Thyroid gland (tissue), 4 donors: Measurements from ENCODE around the gene MRAS. TPM values are rescaled to one million over a fixed set of nuclear protein-coding genes. Genes with fewer than 3 reads are reported as not detected.

Experiments used
- DNase-seq, 2 donors: peaks; one replicate each; pipeline ENCODE4 v3.0.0-alpha.2; 2019
- H3K27ac ChIP-seq, 3 donors: fragments of 200-600 bp; sonication (generic); 1 replicate in 2 of 3; 2 replicates in 1 of 3; pipeline ENCODE4 v1.5.1; 2016 to 2019; ENCODE audit warnings: mild to moderate bottlenecking in 1 of 3, moderate library complexity in 1 of 3
- H3K27me3 ChIP-seq: fragments of 200-600 bp; sonication (generic); one replicate; pipeline ENCODE4 v1.5.1; 2019
- H3K36me3 ChIP-seq, 2 donors: fragments of 200-600 bp; sonication (generic); one replicate each; pipeline ENCODE4 v1.5.1; 2016 to 2019
- H3K4me1 ChIP-seq, 2 donors: fragments of 200-600 bp; sonication (generic); one replicate each; pipeline ENCODE4 v1.5.1; 2017 to 2019
- H3K4me3 ChIP-seq, 3 donors: fragments of 200-600 bp; sonication (generic); replicated peaks in 1 of 3; 1 replicate in 2 of 3; 2 replicates in 1 of 3; pipeline ENCODE4 v1.5.1; 2016; ENCODE audit warnings: mild to moderate bottlenecking in 1 of 3
- H3K9me3 ChIP-seq: fragments of 200-600 bp; sonication (generic); one replicate; pipeline ENCODE4 v1.5.1; 2017
- POLR2A ChIP-seq, 2 donors: fragments of 450-650 bp; IDR thresholded peaks; one replicate each; pipeline ENCODE4 v1.6.1; 2017; ENCODE audit warnings: antibody characterized with exemption in 2 of 2, mild to moderate bottlenecking in 2 of 2, moderate library complexity in 1 of 2
- WGBS, 2 donors: methylation state at CpG; one replicate each; pipeline ENCODE4 v1.1.5; 2017; 5-methylcytosine and 5-hydroxymethylcytosine counted together
- intact Hi-C: fragments of 100-400 bp; cut with DNase I; formaldehyde crosslinking; loops from one replicate; pipeline ENCODE4 v1.15.1; 2023
- total RNA-seq, 4 donors: library from RNA; depleted of rRNA; stranded (reverse); fragments of >200 nt; gene quantifications; one replicate each; pipeline ENCODE4 v1.2.3, GENCODE V29; 2016
- TF ChIP-seq, protein P1 (sequence below), 6 experiments: fragments of 200-600 bp in 3 of 6; fragments of 450-650 bp in 3 of 6; sonication (generic) in 3 of 6; IDR thresholded peaks; one replicate each; pipeline ENCODE4 v1.5.1; 2016 to 2019; ENCODE audit warnings: antibody characterized with exemption in 6 of 6, mild to moderate bottlenecking in 2 of 6, inconsistent platforms in 1 of 6, moderate library complexity in 1 of 6

Gene MRAS
- total RNA-seq, 4 donors from 2014 or later = 55.8 to 92.4 (median 69.6) TPM

DNA sequence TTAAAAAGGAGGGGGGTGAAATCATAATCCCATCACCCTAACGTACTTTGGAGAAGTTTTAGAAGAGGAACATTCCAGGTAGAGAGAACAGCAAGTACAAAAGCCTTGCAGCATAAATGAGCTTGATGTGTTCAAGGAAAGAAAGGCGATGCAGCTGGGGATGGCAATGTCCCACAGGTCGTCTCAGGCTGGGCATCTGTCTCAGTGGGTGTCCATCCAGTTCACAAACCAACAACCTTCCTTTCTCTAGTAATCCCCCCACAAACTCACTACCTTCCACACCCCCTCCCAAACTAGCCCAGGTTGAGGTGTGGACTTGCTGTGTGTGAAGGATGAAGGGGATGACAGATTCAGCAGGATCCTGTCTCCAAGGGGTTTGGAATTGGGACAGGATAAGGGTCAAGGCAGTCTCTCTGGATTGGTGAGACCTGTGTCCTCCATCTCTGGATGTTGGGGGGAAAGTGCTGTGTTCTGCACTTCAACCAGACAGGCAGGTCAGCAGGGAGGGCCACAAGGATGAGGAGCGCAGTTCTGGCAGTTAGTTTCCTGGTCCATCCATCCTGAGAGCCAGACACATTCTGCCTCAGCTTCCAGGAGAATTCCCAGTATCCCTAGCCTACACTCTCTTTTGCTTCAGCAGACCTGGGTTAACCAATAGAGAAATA lies 84.3 kb downstream of the MRAS start:
- Histone ChIP-seq H3K4me1 (peaks cover 5 to 6% of the 10 kb centered on the region in 2 donors), H3K36me3 (no peaks in the 10 kb centered on the region), H3K27ac (no peak overlapping the region), H3K4me3 (no peak overlapping the region), H3K27me3 (no peaks in the 10 kb centered on the region), H3K9me3 (no peaks in the 10 kb centered on the region)
- intact Hi-C loops = no loop called here
- 82 to 93% methylated on average over 4 of the region's 4 CpGs for WGBS, 2 donors
- no peak for DNase-seq
- TF ChIP-seq, protein P1, sequence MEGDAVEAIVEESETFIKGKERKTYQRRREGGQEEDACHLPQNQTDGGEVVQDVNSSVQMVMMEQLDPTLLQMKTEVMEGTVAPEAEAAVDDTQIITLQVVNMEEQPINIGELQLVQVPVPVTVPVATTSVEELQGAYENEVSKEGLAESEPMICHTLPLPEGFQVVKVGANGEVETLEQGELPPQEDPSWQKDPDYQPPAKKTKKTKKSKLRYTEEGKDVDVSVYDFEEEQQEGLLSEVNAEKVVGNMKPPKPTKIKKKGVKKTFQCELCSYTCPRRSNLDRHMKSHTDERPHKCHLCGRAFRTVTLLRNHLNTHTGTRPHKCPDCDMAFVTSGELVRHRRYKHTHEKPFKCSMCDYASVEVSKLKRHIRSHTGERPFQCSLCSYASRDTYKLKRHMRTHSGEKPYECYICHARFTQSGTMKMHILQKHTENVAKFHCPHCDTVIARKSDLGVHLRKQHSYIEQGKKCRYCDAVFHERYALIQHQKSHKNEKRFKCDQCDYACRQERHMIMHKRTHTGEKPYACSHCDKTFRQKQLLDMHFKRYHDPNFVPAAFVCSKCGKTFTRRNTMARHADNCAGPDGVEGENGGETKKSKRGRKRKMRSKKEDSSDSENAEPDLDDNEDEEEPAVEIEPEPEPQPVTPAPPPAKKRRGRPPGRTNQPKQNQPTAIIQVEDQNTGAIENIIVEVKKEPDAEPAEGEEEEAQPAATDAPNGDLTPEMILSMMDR (IDR thresholded peaks at IDR 0.05) = no peak
- no peak for TF ChIP-seq POLR2A (IDR thresholded peaks at IDR 0.05)

GRCh38 chr3:138433892-138434275 lies 85.5 kb downstream of the MRAS start:
- DNase-seq = no peak
- H3K36me3 ChIP-seq = no peaks in the 10 kb centered on the region
- H3K9me3 ChIP-seq = no peaks in the 10 kb centered on the region
- no peak for TF ChIP-seq POLR2A (IDR thresholded peaks at IDR 0.05)
- TF ChIP-seq, protein P1 (IDR thresholded peaks at IDR 0.05) = no peak
- H3K4me3 ChIP-seq = peak overlapping the region in 1 of 3 donors; percentile 42
- H3K27ac ChIP-seq = peak overlapping the region in 1 of 3 donors; percentile 25
- peaks cover 5 to 6% of the 10 kb centered on the region in 2 donors for H3K4me1 ChIP-seq
- H3K27me3 ChIP-seq = no peaks in the 10 kb centered on the region
- WGBS, 2 donors = 59 to 63% methylated on average over 15 to 16 of the region's 16 CpGs
- intact Hi-C loops = no loop called here

GRCh38 chr3:138434276-138434874 lies 86.0 kb downstream of the MRAS start, which contains the start of gene ESYT3:
ESYT3 (plus strand) TSS chr3:138434616; CDS start chr3:138434799, 183 bp downstream.
- peak within 1 kb of the TSS in 1 of 3 donors; percentile 25 for H3K27ac ChIP-seq
- TF ChIP-seq, protein P1 (IDR thresholded peaks at IDR 0.05) = no peak
- peak; percentile 74 to 93 for TF ChIP-seq POLR2A (IDR thresholded peaks at IDR 0.05)
- DNase-seq = peak; percentile 89 to 90

GRCh38 chr3:138434875-138435772 lies 86.7 kb downstream of the MRAS start:
- DNase-seq = peak; percentile 59 to 61
- intact Hi-C loops = no loop called here
- peak in 1 of 2 donors; percentile 15 for TF ChIP-seq POLR2A (IDR thresholded peaks at IDR 0.05)
- TF ChIP-seq, protein P1 (IDR thresholded peaks at IDR 0.05) = no peak
- Histone ChIP-seq H3K27me3 (no peaks in the 10 kb centered on the region), H3K36me3 (no peaks in the 10 kb centered on the region), H3K27ac (peak overlapping the region in 1 of 3 donors; percentile 25), H3K4me1 (peaks cover 10 to 12% of the 10 kb centered on the region in 2 donors), H3K9me3 (no peaks in the 10 kb centered on the region), H3K4me3 (peak overlapping the region; percentile 29 to 65 (median 42))
- WGBS, 2 donors = 5% methylated on average over 31 to 50 of the region's 78 CpGs

More at GRCh38 chr3:138434276-138434874, 86.0 kb downstream of the MRAS start, which contains the start of gene ESYT3:
- Histone ChIP-seq H3K27me3 (no peaks in the 10 kb centered on the region), H3K9me3 (no peaks in the 10 kb centered on the region), H3K4me3 (peak within 1 kb of the TSS; percentile 29 to 65 (median 42)), H3K4me1 (peaks cover 5 to 6% of the 10 kb centered on the region in 2 donors), H3K36me3 (no peaks in the 10 kb centered on the region)
- intact Hi-C loops = no loop called here
- WGBS, 2 donors = 0 to 6% methylated on average over 19 to 28 of the region's 54 CpGs
